GM18519 (cell line): Measurements from ENCODE around the gene ZNF470.

Source experiments
- ATAC-seq: cut with Tn5 transposase; IDR thresholded peaks from one replicate; pipeline ENCODE4 v1.9.1; 2021; ENCODE audit warnings: mild to moderate bottlenecking, moderate library complexity; ENCODE audit not compliant: unreplicated experiment, low FRiP score

Gene ZNF470

DNA sequence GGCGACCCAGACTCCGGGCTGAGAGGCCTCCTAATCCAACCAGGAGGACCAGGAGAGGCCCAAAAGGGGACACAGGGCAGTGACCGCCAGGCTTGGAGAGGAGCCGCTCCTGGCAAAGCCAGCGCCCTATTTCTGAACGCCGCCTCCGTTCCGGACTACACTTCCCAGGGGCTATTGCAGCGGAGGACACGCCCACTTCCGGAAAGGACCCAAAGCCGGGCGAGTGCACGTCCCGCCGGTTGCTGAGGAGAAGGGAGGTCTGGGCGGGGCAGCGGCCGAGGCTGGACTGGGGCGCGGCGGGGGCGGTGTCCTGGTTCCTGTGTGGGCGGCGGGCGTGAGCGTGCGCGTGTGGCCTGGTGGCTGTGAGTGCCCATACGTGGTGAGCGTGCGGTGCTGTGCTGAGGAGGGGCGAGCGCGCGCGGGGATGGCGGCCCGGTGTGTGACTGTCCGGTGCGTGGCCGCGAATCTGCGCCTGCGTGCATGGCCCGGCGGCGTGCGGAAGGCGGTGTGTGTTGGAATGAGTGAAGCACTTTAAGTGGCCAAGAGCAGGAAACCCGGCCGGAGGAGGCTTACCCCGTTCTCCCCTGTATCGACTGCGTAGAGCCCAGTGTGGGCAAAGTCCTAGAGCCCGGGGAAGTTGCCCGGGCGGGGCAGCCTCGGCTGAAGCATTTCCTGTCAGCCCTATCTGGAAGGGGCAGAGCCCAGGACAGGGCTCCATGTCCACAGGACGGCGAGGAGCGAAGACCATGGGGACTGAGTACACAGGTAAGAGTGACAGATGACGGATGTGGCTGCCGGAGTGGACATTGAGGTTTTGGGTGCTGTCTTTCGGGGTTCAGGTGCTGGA is at the start of gene ZNF470:
TSS of gene ZNF470 (plus strand) at position 195 of the 847 bp plus-strand sequence. CDS start 2,844 bp downstream, outside the sequence.
- peak; percentile 85 for ATAC-seq

GRCh38 chr19:56525214-56525860 is 41.9 kb upstream of the ZNF470 start:
- ATAC-seq = no peak

DNA sequence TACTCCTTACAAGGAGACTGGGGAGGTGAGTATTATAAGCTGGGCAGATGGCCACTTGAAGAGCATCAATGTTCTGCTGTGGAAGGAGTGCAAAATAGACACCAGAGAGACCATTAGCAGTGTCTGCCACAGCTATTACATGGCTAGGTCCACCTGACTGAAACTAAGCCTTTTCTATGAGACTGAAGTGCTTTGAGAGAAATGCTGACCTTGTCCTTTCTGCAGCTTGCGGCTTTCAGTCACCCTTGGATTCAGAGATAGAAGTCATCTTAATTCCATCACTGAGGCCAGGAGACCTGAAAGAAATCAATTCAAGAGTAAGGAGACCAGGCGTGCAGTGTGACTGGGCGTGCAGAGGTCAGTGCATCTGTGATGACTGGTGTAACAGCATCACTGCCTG is 29.8 kb upstream of the ZNF470 start:
- no peak for ATAC-seq

DNA sequence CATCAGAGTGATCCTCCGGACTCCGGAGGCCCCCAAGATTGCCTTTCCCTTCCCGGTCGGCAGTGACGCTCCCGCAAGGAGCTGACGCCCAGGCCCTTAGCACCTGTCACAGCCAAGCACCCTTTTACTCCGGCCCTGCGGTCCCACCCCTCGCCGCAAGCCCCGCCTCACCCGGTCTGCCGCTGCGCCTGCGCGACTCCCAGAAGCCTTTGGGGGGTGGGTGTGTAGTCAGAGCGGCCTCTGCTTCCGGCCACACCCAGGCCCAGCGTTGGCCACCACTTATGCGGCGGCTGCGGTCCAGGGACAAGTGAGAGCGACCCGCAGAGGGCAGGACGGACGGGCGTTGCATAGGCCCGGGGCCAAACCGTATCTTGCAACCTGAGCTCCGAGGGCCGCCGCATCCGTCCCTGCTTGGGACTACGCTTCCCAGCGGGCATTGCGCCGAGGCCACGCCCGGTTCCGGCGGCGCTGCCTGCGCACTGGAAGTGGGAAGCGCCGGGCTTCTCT is 29.0 kb upstream of the ZNF470 start:
- ATAC-seq = no peak

DNA sequence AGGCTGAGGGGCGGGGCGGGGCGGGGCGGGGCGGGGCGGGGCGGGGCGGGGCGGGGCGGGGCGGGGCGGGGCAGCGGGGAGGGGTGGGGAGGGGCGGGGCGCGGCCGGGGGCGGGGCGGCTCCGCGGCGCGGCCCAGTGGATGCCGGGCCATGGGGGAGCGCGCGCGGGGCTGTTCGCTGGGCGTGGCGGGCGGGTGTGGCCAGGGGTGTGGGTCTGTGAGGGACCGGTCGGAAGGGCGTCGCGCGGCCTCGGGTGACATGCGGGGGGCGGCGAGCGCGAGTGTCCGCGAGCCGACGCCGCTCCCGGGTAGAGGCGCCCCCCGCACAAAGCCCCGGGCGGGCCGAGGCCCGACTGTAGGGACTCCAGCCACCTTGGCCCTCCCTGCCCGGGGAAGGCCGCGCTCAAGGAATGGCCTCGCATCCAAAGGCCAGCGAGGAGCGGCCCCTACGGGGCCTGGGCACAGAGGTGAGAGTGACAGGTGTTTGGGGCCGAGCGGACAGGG is 28.5 kb upstream of the ZNF470 start, which contains the start of gene ZFP28:
TSS of gene ZFP28 (plus strand) at position 188 of the 503 bp plus-strand sequence. CDS start at position 259, 71 bp downstream.
- ATAC-seq = no peak

DNA sequence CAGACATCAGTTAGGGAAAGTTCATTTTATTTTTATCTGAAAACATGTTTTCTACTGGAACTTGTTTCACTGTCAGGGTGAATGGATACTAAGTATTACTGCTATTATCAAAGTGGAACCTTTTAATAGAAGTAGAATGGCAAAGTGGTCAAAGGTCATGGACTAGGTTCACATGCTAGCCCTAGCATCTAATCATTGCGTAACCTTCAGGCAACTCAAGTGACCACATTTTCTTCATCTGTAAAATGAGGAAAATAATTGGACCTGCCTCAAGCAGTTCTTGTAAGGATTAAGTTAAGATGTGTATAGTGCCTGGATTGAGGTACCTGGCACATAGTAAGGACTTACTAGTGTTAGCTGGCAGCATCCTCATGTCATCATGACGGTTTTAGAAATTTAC is 23.5 kb upstream of the ZNF470 start:
- no peak for ATAC-seq

DNA sequence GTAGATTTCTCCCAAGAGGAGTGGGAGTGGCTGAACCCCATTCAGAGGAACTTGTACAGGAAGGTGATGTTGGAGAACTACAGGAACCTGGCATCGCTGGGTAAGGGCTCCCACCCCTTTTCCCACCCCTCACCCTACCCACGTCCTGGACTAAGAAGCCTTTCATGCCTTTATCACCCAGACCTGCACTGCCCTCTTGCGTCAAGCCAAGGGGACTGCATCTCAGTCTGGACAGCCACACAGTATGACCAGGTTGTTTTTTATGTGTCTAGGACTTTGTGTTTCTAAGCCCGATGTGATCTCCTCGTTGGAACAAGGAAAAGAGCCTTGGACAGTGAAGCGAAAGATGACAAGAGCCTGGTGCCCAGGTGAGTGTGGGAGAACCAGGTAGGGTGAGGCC is 19.7 kb upstream of the ZNF470 start:
- ATAC-seq = no peak

- ATAC-seq = no peak
Observed at GRCh38 chr19:56554272-56554869, 12.9 kb upstream of the ZNF470 start.

DNA sequence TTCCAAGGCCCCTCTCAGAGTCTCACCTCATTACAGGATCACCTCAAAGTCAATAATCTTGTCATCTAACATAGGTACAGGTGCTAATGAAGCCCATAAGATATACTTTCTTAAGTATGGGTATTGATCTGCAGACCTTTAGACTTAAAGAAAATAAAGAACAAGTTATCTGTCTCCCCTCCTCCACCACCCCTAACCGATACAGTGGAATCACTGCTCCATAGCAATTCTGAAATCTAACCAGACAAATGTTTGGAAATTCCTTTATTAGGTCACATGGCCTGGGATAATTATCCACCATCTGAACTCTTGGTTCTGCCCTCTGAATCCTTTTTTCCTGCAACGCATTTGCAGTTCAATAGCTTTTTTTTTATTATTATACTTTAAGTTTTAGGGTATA is 4.5 kb upstream of the ZNF470 start:
- ATAC-seq = no peak

- peak; percentile 18 for ATAC-seq
Observed at GRCh38 chr19:56566904-56567273, 379 bp upstream of the ZNF470 start.

GRCh38 chr19:56572589-56572988 is 5.3 kb downstream of the ZNF470 start:
- no peak for ATAC-seq

GRCh38 chr19:56573914-56574313 is 6.6 kb downstream of the ZNF470 start:
- no peak for ATAC-seq

GRCh38 chr19:56577719-56578602 is 10.7 kb downstream of the ZNF470 start:
- no peak for ATAC-seq

- no peak for ATAC-seq
Observed at GRCh38 chr19:56594446-56594782, 27.1 kb downstream of the ZNF470 start.

- ATAC-seq = peak; percentile 86
Observed at GRCh38 chr19:56594783-56595547, 27.7 kb downstream of the ZNF470 start, which contains the start of gene ZNF71. Gene ZNF71 (plus strand): TSS chr19:56595302. CDS start chr19:56601559, 6,257 bp downstream.

GRCh38 chr19:56595548-56595899 is 28.3 kb downstream of the ZNF470 start:
- ATAC-seq = no peak

DNA sequence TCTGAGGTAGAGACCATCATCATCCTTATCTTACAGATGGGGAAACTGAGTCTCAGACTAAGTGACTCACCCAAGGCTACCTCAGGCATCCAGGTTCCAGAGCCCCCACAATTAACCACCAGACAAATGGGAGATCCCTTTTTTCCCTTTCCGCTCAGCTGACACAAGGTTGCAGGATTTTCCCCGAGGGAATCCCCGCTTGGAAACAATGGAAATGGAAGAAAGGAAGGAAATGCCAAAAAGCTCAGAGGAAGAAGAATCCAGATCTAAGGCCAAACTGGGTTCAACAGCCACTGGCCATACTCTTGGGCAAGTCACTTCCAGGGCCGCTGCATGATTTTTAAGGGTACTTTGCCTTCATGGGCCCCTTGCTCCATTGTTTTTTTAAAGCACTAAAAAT is 29.4 kb downstream of the ZNF470 start:
- no peak for ATAC-seq

- no peak for ATAC-seq
Observed at GRCh38 chr19:56597696-56598095, 30.4 kb downstream of the ZNF470 start.

GRCh38 chr19:56601375-56601774 is 34.1 kb downstream of the ZNF470 start:
- no peak for ATAC-seq
